Stimulated activated CD4-positive, alpha-beta T cell treated with anti-CD3 and anti-CD28 coated beads, Interleukin-4, amount 100 ng/mL, for 4 hours (primary cell): ENCODE measurements around the gene THUMPD2.
"Not testable (repeated sequence)": the region's sequence is repeated elsewhere in the genome, so short reads cannot be mapped to it uniquely, and the experiment has no call there.

Source experiments
- DNase-seq, 2 experiments: peaks; one replicate each; pipeline ENCODE4 v3.0.0-alpha.2; 2020

The THUMPD2 gene

DNA sequence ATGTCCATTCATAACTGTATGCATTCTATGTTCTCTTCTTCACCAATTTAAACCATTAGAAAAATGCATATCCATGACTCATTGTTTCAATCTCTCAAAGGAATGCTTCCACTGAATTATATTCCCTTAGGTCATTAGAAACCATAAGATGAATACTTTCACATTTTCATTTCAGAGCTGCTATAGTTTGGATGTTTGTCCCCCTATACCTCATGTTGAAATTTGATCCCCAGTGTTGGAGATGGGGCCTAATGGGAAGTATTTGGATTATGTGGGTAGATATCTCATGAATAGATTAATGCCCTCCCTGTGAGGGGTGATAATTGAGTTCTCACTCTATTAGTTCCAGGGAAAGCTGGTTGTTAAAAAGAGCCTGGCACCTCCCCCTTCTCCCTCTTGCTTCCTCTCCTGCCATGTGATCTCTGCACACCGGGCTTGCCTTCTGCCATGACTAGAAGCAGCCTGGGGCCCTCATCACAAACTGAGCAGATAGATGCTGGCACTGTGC is 35.7 kb downstream of the THUMPD2 start:
- DNase-seq = no peak

DNA sequence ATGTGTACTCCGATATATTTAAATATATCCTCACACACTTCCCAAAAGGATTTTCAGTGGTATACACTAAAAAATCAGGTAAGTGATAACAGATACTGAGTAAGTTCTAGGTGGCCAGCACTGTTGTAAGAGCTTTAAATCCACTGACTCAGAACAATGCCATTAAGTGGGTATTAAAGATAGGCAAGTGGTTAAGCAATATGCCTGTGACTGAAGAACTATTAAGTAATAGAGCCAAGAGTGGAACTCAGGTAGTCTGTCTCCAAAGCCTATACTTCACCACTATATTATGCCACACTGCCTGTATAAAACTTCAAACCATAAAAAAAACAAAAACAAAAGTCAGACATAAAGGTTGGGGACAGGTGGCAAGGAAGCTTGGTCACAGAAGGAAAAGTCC is 37.2 kb downstream of the THUMPD2 start:
- no peak for DNase-seq

DNA sequence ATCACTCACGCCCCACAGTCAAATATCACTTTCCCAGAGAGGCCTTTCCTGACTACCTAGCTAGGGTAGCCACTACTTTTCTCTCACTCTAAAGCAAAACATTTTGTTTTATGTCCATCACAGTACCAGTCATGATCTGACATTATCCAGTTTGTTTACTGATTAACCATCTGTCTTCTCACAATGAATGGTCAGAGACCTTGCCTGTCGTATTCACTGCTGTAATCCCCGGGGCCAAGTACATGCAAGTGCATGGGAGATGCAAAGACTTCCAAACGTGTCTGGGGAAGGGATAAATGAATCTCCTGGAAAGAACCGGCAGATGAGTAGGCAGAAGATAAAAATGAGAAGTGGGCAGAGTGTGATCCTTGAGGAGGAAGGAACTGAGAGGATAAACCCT is 39.7 kb downstream of the THUMPD2 start:
- DNase-seq = no peak

DNA sequence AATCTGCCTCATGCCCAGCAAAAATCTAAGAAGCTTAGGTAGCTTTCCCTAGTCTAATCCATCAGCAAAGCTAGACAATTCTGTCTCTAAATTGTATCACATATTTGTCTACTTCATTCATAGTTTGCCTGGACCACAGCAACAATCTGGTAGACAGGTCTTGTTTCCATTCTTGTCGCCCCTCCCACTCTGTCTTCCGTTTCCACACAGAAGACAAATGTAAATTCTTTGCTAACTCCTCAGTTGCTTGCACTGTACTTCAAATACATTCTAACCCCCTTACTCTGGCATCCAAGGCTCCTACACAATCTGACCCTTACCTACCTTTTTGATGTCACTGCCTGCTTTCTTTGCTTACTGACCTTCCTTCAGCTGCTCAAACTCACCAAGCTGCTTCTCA is 40.1 kb downstream of the THUMPD2 start:
- no peak for DNase-seq

DNA sequence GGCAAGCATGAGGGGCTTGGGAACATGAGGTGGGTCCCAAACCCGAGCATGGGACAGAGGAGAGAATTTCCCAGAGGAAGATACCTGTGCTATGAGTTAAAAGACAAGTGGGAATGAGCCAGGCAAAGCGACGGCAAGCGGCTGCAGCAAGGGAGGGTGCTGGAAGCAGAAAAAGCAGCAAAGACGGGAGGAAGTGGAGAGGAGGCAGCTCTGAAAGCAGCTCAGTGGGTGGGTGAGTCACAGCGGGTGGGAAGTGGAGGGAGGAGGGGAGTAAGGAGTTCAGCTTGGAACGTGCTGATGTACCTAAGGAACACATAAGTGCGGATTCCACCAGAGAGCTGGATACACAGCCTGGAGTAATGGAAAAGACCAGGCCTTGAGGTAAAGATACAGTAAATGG is 41.4 kb downstream of the THUMPD2 start:
- DNase-seq = no peak

DNA sequence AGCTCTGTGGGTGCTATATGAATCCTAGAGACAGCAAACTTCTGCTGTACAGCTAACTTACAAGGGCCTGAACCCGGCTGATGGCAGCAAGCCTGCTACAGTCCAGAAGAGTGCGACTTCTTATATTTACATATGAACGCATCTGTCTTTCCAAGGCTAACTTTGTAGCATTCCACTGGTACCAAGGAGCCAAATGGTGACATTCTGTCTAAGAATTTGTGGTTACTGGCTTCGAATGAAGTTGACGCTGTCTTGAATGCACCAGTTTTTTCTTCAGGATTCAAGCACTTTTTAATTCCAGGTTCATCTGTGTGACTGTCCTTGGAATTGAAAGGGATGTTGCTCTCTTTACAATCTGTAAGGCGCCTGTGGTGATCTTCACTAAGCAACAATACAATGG is 42.4 kb downstream of the THUMPD2 start:
- no peak for DNase-seq

DNA sequence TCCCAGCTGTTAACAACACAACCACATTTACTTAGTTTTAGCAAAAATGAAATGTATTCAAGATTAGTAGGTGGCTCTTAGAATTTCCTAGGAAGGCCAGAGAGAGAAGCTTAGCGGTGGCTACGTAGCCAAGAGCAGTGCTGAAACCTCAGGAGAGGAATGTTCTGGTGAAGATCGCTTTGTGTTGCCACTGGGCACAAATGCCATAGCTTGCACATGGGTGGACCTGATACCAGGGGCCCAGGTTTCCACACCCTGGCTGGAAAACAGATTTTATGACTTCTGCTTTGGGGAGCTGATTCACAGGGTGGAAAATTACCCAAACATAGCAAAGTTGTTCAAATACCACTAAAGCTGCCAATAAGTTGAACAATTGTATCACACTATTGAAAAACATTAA is 43.4 kb downstream of the THUMPD2 start:
- no peak for DNase-seq

DNA sequence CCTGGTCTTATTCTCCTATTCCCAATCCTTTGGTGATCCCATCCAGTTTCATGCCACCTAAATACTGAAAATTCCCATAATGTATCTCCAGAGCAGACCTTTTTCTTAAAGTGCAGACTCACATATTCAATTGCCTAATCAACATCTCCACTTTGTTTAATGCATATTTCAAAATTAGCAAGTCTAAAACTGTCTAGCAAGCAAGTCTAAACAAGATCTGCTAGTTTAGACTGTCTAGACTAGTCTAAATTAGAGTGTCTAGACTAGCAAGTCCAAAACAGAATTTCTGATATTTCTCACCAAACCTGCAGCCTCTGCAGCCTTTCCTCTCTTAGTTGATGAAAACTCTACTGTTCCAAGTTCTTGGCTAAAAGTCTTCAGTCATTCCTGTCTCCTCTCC is 44.6 kb downstream of the THUMPD2 start:
- DNase-seq = no peak

DNA sequence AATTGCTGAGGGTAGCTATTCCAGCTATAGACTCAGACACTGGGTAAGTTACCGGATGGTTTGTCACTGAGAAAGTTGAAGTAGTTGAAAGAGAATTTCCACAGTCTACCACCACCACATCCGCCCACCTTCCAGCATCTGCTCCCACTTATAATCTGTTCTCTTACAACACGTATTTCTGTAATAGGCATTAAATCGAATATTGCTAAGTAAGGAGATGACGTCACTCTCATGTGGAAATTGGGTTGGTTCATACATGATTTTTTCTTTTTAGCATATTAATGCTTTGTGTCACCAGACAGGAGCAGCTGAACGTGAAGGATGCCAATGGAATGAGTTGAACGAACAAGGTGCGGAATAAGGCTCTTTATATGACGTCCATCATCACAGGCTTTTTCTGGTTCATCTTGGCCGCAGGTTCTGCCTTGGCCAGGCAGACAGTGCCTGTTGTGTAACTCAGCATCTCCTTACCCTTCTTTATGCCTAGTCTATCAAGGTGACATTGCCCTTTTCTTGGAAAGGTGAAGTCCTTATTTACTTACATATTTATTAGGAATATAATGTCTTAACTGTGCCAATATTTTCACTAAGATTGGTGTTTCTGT is 45.9 kb downstream of the THUMPD2 start:
- DNase-seq = no peak

DNA sequence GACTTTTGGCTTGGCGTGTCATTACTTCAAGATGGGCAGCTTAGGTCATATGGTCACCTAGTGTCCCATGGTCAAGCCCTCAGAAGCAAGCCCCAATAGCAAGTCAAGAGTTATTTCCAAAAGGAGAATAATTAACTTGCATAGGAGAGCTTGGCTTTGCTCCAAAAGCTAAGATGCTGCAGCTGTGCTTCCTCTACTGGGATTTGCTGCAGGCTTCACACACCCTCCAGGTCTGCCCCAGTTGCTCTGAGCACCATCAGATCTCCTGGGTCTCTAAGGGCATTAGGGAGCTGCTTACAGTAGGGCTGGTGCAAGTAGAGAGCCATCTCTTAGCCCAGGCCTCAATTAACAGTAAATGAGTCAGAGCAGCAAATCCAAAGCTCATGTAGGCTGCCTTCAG is 46.6 kb downstream of the THUMPD2 start:
- no peak for DNase-seq

DNA sequence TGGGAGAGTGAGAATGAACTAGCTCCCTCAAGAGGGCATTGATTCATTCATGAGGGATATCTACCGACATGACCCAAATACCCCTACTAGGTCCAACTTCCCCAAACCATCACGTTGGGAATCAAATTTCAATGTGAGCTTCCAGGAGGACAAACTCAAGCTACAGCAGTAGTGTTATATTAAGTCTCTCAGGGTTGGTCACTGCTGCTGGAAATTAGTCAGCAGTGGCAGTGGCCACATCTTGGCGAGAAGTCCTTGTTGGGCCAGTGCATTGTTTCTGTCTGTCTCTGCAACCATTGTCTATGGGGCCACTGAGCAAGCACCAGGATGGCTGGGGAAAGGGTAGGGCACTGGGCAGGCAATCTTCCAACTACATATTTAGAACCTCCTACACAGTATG is 47.5 kb downstream of the THUMPD2 start:
- no peak for DNase-seq

DNA sequence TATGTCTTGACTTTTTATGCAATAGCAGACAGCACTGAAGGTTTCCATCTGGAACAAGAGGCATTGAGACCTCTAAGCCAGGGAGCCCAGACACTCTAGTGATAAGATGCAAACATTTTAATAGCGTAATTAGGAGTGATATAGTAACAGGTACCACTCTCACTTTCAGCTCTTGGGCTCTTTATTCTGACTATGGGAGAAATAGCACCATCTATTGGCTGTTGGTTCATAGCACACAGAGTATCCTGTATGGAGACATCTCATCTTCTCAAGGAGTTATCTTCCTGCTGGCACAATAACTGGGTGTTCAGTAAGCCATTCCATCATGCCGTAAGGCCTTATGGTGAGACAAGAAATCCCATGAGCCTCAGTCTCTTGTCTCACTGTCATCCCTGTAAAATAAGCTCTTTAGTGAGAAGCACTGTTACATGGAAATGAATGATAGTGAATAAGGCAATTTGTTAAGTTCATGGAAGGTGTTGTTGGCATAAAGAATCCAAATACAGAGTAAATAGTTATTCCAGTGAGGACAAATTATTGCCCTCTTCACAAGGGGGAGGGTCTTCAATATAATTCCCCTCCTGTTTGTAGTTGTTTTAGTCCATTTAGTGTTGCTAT is 48.3 kb downstream of the THUMPD2 start:
- DNase-seq = no peak

DNA sequence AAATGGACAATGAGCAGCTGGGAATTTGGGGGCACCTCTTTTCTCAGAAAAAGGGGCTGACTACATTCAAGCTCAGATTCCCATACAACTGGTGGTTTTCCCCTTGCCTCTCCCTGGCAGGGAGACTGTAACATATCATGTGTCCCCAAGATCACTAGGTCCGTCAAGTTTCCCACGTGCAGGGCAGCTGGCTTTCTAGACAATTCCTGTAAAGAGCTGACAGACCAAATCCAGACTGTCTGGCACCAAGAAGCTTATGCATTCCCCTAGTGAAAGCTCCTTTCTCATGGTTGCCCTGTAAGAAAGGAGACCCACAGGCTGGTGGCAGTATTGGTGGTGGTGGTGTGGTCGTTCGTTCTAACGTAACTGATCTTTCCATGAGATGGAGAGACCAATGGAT is 48.8 kb downstream of the THUMPD2 start:
- DNase-seq = no peak

DNA sequence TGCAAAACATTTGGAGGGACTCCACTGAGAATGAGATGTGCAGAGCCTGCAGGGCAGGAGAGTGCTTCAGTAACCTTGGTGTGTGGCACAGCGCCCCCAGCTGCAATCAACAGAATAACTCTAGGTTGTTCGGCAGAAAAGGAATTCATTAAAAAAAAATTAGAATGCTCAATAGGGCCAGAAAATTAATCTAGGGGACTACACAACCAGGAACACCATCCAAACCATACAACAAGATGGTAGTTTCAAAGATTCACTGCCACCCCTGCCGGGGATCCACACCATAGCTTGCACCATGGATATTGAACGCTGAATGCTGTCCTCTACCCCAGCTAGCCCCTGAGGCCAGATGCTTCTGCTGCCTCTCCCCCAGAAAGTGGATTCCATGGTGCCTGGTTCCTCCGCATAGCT is 50.1 kb downstream of the THUMPD2 start:
- peak in 1 of 2 experiments; percentile 11 for DNase-seq

DNA sequence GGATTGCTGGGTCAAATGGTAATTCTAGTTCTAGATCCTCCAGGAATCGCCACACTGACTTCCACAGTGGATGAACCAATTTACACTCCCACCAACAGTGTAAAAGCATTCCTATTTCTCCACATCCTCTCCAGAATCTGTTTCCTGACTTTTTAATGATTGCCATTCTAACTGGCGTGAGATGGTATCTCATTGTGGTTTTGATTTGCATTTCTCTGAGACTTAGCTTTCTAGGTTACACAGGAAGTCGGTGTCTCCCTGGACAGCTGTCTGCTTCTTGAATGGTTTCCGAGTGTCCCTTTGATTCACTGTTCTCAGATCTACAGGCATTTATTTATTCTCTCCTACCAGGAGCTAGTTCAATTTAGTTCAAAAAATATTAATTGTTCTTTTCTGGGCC is 51.0 kb downstream of the THUMPD2 start:
- DNase-seq = not testable (repeated sequence)

DNA sequence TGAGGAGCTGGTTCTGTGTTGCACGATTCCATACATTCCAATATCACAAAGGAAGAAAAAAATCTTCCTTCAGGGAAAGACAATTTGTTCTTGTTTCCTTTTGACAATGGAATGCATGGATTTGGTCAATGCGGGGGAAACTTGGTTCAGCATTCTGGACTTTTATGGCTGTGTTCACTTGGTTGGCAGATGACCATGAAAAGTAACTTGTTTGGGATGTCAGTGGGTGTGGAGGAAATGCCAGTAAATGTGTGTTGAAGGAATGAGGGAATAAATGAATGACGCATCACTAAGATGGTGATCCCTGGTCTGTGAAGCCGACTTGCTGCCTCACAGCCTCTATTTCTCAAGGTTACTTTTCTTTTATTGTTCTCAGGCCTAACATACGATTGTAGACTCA is 53.7 kb downstream of the THUMPD2 start:
- DNase-seq = no peak

DNA sequence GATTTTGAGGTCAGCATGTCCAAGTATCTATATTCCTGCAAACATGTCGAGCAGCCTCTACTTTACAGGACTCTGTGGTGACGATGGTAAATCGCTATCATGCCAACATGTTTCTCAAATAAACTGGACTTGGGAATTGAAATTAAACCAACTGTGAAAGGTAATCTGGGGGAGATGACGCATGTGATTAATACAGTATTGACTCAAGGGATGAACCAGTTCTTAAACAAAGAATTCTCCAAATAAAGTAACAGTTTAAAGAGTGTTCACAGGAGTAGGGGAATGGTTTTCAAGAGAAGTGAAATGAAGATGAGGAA is 54.3 kb downstream of the THUMPD2 start:
- DNase-seq = no peak

DNA sequence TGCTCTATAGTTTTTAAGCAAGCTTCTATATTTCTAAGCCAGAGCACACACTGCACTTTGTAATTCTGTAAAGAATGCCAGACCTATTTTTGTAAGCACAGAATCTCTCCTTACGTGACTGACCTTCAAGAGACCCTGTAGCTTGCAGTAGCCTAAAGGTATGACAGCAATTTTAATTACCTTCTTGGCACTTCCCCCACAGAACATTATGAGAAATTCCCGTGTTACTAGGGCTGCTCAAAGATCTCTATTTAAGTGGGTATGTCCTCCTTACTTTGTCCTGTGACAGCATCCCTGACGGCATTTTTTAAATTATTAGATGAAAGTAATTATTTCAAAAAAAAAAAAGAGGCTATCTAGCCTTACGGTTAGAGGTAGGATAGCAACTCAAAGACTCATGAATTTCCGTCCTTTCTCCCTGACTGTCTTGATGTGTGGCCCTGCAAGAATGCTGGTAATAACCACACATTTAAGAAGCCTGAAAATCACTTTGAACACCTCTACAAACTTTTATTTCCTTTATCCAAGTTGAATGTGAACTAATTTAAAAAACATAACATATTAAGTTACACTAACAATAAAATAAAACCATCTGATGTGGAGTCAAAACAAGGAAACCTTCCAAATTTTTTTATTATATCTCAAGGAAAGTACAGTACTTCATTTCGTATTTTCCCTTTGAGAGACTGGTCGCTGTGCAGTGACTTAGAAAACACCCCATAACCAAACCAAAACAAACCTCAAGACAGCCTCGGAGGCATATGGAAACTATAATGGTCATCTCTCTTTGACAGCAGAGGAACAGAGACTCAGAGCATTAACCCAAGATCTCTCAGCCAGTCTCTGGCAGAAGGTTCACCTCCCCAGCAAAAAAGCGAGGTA is 54.9 kb downstream of the THUMPD2 start:
- no peak for DNase-seq

DNA sequence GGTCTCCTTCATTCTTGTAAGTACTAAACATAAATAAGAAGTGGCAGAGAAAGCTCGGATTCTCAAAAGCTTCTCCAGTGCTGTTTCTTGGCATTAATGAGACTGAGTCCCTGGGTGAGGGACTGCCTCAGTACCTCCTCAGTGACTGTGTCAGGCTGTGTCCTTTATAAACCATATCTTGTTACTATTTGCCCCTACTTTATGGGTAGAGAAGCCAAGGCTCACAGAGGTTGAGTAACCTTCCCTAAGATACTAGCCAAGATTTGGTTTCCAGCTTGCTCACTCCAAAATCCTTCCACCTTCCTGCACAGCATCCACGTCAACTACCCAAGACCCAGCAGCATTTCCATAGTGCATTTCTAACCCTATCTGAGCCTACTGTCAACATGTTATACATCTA is 55.6 kb downstream of the THUMPD2 start:
- DNase-seq = no peak

DNA sequence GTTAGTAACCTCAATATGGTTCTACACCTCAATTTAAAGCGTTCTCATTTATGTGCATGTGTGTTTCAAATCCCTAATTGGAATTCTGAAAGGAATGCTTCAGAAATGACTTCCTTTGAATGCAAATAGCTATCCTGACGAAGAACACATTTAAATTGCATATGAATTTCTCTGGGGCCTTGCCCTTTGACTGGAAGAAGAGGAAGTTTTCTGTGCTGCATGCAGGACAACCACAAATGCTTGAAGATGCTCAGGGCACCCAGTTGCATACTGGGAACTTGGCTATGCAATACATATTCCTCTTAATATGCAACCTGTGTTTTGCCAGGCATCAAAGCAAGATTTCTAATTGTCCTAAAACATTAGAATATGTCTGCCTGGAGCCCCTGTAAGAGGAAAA is 58.1 kb downstream of the THUMPD2 start:
- DNase-seq = no peak

DNA sequence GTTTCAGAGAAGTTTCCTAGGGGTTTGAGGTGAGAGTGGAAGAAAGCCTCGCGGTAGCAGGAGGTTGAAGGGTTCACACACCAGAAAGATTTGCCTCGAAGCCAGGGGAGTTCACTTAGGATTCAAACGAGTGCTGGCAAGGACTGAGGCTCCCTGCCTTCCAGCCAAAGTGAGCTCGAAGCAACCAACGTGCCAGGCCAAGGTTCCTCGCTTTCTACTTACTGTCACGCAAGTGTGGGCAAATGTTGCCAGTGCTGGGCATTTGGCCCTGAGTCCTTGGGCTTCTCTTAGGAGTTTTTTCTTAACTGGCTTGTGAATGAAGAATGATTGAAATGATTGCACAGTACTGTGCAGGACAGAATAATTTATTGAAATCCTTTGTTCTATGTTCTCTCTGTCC is 59.7 kb downstream of the THUMPD2 start:
- DNase-seq = no peak

DNA sequence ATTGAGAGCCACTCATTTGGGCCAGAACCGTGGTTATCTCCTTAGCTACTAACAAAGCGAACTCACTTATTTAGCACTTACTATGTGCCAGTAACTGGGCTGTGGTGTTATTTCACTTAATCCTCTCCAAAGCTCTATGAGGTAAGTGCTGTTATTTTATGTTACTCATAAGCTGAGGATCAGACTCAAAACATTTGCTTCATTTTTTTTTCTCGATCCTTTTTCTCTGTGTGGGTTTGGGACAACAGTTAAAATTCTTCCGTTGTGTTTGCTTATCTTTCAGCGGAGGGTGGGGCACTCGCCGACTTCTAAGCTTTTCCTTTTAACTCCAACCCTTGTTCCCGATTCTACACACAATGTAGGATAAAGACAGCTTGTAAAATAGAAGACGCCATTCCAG is 60.6 kb downstream of the THUMPD2 start:
- DNase-seq = no peak

DNA sequence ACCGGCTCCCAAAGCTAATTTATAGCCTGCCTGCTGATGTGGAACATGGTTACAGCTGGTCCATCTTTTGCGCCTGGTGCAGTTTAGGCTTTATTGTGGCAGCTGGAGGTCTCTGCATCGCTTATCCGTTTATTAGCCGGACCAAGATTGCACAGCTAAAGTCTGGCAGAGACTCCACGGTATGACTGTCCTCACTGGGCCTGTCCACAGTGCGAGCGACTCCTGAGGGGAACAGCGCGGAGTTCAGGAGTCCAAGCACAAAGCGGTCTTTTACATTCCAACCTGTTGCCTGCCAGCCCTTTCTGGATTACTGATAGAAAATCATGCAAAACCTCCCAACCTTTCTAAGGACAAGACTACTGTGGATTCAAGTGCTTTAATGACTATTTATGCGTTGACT is 62.0 kb downstream of the THUMPD2 start:
- no peak for DNase-seq

DNA sequence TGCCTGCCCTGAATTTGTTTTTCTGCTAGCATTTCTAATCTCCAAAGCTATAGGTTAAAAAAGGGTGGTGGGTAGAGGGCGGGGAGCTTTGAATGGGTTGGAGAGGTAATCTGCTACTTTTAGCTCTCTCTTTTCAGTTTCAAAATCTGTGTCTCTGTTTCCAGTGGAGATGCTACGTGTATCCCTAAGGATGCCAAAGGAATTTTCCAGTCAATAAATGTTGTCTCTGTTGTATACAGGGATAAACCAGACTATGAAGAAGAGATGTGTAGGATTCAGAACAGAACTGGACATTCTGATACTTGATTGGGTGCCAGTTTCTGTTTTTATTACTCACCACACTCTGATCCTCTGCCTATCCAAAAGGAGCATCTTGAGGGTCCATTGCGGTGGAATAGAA is 63.2 kb downstream of the THUMPD2 start:
- no peak for DNase-seq
